Neural progenitor cell (in vitro differentiated cells): ENCODE results near the gene FAM53B.

Experiments used
- CTCF ChIP-seq: fragments of 200-600 bp; sonication (generic); IDR thresholded peaks from 2 replicates; pipeline ENCODE4 v1.5.1; 2017; ENCODE audit warnings: antibody characterized with exemption, mild to moderate bottlenecking
- EZH2 ChIP-seq: fragments of 200-600 bp; sonication (generic); IDR thresholded peaks from 2 replicates; pipeline ENCODE4 v1.6.1; 2017; ENCODE audit warnings: antibody characterized with exemption, mild to moderate bottlenecking, moderate library complexity

GRCh38 chr10:124735491-124736286 is 8.5 kb downstream of the FAM53B start:
- TF ChIP-seq CTCF, result no peak
- no peak for TF ChIP-seq EZH2
